ENCODE data around the gene SIRT5.

DNA sequence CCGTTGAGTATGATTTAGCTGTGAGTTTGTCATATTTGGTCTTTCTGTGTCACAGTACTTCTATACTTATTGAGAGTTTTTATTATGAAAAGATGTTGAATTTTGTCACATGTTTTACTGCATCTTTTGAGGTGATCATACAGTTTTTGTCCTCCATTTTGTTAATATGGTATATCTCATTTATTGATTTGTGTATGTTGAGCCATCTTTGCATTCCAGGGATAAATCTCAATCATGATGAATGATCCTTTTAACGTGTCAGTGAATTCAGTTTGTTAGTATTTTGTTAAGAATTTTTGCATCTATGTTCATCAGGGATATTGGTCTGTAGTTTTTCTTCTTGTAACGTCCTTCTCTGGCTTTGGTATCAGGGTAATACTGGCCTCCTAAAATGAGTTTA is 3.5 kb downstream of the SIRT5 start:
- TF ChIP-seq, protein P1, sequence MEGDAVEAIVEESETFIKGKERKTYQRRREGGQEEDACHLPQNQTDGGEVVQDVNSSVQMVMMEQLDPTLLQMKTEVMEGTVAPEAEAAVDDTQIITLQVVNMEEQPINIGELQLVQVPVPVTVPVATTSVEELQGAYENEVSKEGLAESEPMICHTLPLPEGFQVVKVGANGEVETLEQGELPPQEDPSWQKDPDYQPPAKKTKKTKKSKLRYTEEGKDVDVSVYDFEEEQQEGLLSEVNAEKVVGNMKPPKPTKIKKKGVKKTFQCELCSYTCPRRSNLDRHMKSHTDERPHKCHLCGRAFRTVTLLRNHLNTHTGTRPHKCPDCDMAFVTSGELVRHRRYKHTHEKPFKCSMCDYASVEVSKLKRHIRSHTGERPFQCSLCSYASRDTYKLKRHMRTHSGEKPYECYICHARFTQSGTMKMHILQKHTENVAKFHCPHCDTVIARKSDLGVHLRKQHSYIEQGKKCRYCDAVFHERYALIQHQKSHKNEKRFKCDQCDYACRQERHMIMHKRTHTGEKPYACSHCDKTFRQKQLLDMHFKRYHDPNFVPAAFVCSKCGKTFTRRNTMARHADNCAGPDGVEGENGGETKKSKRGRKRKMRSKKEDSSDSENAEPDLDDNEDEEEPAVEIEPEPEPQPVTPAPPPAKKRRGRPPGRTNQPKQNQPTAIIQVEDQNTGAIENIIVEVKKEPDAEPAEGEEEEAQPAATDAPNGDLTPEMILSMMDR (conservative IDR thresholded peaks at IDR 0.05 in 1 of 2, IDR thresholded peaks at IDR 0.05 in 1 of 2; ENCODE audit: extremely low read depth in 1 of 2, insufficient read depth in 1 of 2, low read depth in 1 of 2, low read length in 2 of 2), result no peak
- TF ChIP-seq EZH2 (IDR thresholded peaks at IDR 0.05; ENCODE audit: borderline replicate concordance, low read length), result no peak
